ENCODE results near the gene QRICH1. TPM values are rescaled to one million over a fixed set of nuclear protein-coding genes. Genes with fewer than 3 reads are reported as not detected.

QRICH1 gene
- total RNA-seq, 1 experiment from 2014 or later, result 123 TPM

DNA sequence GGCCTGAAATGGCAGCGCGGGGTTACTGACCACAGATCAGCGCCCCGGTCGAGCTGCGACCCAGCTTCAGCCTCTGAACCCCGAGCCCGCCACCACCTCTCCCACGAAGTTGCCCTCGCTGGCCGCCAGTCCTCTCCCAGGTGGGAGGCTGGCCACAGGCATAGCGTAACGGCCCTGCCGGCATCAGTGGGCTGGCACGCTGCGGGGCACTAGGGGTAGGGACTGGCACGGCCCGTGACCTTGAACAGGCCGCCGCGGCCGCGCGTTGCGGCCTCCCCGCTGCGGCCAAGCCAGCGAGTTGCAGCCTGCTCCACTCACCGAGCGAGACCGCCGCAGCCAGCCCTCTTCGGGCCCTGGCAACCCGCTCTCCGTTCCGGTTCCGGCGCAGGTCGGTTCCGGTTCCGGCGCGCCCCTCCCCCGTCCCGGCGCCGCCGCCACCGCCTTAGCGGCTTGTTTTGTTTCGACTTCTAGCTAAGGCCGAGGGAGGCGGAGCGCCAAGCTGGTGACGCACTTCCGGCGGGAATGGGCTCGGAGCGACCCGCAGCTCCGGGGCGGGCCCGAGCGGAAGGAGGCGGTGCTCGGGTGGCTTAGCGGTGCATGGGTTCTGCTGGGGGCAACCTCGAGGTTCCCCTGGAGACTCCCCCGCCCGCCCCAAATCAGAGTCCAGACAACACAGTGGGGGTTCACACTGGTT, 26.7 kb upstream of the QRICH1 start, which contains the start of gene USP19 (continued):
- TF ChIP-seq, protein P1, sequence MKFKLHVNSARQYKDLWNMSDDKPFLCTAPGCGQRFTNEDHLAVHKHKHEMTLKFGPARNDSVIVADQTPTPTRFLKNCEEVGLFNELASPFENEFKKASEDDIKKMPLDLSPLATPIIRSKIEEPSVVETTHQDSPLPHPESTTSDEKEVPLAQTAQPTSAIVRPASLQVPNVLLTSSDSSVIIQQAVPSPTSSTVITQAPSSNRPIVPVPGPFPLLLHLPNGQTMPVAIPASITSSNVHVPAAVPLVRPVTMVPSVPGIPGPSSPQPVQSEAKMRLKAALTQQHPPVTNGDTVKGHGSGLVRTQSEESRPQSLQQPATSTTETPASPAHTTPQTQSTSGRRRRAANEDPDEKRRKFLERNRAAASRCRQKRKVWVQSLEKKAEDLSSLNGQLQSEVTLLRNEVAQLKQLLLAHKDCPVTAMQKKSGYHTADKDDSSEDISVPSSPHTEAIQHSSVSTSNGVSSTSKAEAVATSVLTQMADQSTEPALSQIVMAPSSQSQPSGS (CRISPR knock-in tag; IDR thresholded peaks at IDR 0.05; ENCODE audit: borderline replicate concordance, low read depth), result no peak
- TF ChIP-seq SMAD3 (CRISPR knock-in tag; IDR thresholded peaks at IDR 0.05; ENCODE audit: borderline replicate concordance) (0 out of 2 replicates have a peak, but pooled peaks have one; percentile 23), FOXP1 (CRISPR knock-in tag; IDR thresholded peaks at IDR 0.05; ENCODE audit: borderline replicate concordance) (peak; percentile 88; the same call in 1 of the 2 replicates), CREM (CRISPR knock-in tag; IDR thresholded peaks at IDR 0.05) (peak; percentile 87), HMGA2 (CRISPR knock-in tag; IDR thresholded peaks at IDR 0.05) (no peak), ZNF423 (CRISPR knock-in tag; IDR thresholded peaks at IDR 0.05) (no peak), OVOL2 (CRISPR knock-in tag; IDR thresholded peaks at IDR 0.05; ENCODE audit: borderline replicate concordance) (no peak), IRF2 (CRISPR knock-in tag; IDR thresholded peaks at IDR 0.05; ENCODE audit: borderline replicate concordance, low read depth) (no peak), PRRX2 (CRISPR knock-in tag; IDR thresholded peaks at IDR 0.05) (no peak), ELF4 (CRISPR knock-in tag; IDR thresholded peaks at IDR 0.05; ENCODE audit: low read depth) (no peak), KAT7 (CRISPR knock-in tag; IDR thresholded peaks at IDR 0.05; ENCODE audit: borderline replicate concordance) (0 out of 2 replicates have a peak, but pooled peaks have one; percentile 90), SP1 (CRISPR knock-in tag; conservative IDR thresholded peaks at IDR 0.05) (peak; percentile 90), TCF7 (CRISPR knock-in tag; IDR thresholded peaks at IDR 0.05; ENCODE audit: low read depth) (0 out of 2 replicates have a peak, but pooled peaks have one; percentile 59), SOX15 (CRISPR knock-in tag; IDR thresholded peaks at IDR 0.05) (no peak), TEAD1 (CRISPR knock-in tag; IDR thresholded peaks at IDR 0.05) (peak; percentile 89; the same call in 1 of the 2 replicates)
- TF ChIP-seq, protein P2, sequence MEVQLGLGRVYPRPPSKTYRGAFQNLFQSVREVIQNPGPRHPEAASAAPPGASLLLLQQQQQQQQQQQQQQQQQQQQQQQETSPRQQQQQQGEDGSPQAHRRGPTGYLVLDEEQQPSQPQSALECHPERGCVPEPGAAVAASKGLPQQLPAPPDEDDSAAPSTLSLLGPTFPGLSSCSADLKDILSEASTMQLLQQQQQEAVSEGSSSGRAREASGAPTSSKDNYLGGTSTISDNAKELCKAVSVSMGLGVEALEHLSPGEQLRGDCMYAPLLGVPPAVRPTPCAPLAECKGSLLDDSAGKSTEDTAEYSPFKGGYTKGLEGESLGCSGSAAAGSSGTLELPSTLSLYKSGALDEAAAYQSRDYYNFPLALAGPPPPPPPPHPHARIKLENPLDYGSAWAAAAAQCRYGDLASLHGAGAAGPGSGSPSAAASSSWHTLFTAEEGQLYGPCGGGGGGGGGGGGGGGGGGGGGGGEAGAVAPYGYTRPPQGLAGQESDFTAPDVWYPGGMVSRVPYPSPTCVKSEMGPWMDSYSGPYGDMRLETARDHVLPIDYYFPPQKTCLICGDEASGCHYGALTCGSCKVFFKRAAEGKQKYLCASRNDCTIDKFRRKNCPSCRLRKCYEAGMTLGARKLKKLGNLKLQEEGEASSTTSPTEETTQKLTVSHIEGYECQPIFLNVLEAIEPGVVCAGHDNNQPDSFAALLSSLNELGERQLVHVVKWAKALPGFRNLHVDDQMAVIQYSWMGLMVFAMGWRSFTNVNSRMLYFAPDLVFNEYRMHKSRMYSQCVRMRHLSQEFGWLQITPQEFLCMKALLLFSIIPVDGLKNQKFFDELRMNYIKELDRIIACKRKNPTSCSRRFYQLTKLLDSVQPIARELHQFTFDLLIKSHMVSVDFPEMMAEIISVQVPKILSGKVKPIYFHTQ (CRISPR knock-in tag; IDR thresholded peaks at IDR 0.05), result no peak
- TF ChIP-seq, protein P3, sequence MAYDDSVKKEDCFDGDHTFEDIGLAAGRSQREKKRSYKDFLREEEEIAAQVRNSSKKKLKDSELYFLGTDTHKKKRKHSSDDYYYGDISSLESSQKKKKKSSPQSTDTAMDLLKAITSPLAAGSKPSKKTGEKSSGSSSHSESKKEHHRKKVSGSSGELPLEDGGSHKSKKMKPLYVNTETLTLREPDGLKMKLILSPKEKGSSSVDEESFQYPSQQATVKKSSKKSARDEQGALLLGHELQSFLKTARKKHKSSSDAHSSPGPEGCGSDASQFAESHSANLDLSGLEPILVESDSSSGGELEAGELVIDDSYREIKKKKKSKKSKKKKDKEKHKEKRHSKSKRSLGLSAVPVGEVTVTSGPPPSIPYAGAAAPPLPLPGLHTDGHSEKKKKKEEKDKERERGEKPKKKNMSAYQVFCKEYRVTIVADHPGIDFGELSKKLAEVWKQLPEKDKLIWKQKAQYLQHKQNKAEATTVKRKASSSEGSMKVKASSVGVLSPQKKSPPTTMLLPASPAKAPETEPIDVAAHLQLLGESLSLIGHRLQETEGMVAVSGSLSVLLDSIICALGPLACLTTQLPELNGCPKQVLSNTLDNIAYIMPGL (CRISPR knock-in tag; IDR thresholded peaks at IDR 0.05), result peak; percentile 70; the same call in 1 of the 2 replicates
- TF ChIP-seq, protein P4, sequence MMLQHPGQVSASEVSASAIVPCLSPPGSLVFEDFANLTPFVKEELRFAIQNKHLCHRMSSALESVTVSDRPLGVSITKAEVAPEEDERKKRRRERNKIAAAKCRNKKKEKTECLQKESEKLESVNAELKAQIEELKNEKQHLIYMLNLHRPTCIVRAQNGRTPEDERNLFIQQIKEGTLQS (CRISPR knock-in tag; conservative IDR thresholded peaks at IDR 0.05), result no peak
- TF ChIP-seq, protein P5, sequence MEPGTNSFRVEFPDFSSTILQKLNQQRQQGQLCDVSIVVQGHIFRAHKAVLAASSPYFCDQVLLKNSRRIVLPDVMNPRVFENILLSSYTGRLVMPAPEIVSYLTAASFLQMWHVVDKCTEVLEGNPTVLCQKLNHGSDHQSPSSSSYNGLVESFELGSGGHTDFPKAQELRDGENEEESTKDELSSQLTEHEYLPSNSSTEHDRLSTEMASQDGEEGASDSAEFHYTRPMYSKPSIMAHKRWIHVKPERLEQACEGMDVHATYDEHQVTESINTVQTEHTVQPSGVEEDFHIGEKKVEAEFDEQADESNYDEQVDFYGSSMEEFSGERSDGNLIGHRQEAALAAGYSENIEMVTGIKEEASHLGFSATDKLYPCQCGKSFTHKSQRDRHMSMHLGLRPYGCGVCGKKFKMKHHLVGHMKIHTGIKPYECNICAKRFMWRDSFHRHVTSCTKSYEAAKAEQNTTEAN (CRISPR knock-in tag; IDR thresholded peaks at IDR 0.05), result 0 out of 2 replicates have a peak, but pooled peaks have one; percentile 49
- TF ChIP-seq, protein P6, sequence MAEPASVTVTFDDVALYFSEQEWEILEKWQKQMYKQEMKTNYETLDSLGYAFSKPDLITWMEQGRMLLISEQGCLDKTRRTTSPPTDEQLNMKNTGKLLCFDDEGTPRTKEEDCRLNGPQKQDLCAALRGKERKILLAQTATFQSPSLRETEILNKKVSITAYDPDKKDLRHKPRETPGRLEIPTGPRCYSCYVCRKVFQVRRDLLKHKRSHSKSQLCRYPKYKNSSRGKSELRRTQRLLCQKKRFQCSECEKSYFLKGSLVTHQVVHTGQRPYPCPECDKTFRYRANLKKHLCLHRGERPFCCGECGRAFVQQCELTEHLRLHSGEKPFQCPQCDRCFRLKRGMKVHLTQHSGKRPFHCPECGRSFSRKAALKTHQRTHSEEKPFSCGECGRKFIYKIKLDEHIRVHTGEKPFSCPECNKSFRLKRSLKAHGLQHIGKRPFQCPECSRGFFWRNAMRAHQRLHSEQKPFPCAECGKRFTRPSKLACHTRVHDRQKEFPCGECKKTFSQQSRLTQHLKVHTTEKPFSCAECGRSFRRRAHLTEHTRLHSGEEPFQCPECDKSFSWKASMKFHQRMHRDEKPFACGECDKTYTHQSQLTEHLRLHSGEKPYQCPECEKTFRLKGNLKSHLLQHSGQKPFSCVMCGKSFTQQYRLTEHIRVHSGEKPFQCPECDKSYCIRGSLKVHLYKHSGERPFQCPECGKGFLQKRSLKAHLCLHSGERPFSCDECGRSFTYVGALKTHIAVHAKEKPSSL (CRISPR knock-in tag; conservative IDR thresholded peaks at IDR 0.05), result no peak

Measured in WTC11 (cell line).